NCI-H2227 treated with DMSO at 0.1 percent for 48 hours (cell line): Measurements from ENCODE around the gene SLC6A19.

Experiments used
- DNase-seq: peaks from one replicate; lab custom pipeline; 2025; lab: John Stamatoyannopoulos, UW

Gene SLC6A19

GRCh38 chr5:1180841-1181271 is 20.5 kb upstream of the SLC6A19 start:
- no peak for DNase-seq

GRCh38 chr5:1181451-1182359 is 19.7 kb upstream of the SLC6A19 start:
- no peak for DNase-seq

GRCh38 chr5:1182360-1182632 is 19.1 kb upstream of the SLC6A19 start:
- no peak for DNase-seq

GRCh38 chr5:1182633-1183423 is 18.6 kb upstream of the SLC6A19 start:
- peak; percentile 67 for DNase-seq

GRCh38 chr5:1183424-1184162 is 17.8 kb upstream of the SLC6A19 start:
- no peak for DNase-seq

- no peak for DNase-seq
Observed at GRCh38 chr5:1184163-1184470, 17.3 kb upstream of the SLC6A19 start.

- DNase-seq, result no peak
Observed at GRCh38 chr5:1184481-1184880, 16.9 kb upstream of the SLC6A19 start.

GRCh38 chr5:1185038-1185627 is 16.3 kb upstream of the SLC6A19 start:
- no peak for DNase-seq

GRCh38 chr5:1185629-1186350 is 15.6 kb upstream of the SLC6A19 start:
- no peak for DNase-seq

- DNase-seq, result no peak
Observed at GRCh38 chr5:1186351-1187233, 14.8 kb upstream of the SLC6A19 start.

- DNase-seq, result no peak
Observed at GRCh38 chr5:1187234-1187949, 14.0 kb upstream of the SLC6A19 start.

GRCh38 chr5:1187950-1188334 is 13.5 kb upstream of the SLC6A19 start:
- no peak for DNase-seq

GRCh38 chr5:1188464-1188863 is 12.9 kb upstream of the SLC6A19 start:
- DNase-seq, result no peak

GRCh38 chr5:1189269-1189668 is 12.1 kb upstream of the SLC6A19 start:
- no peak for DNase-seq

- no peak for DNase-seq
Observed at GRCh38 chr5:1190278-1190677, 11.1 kb upstream of the SLC6A19 start.

- DNase-seq, result no peak
Observed at GRCh38 chr5:1190837-1191239, 10.6 kb upstream of the SLC6A19 start.

GRCh38 chr5:1192971-1193590 is 8.3 kb upstream of the SLC6A19 start:
- no peak for DNase-seq

GRCh38 chr5:1193591-1193985 is 7.8 kb upstream of the SLC6A19 start:
- no peak for DNase-seq

GRCh38 chr5:1194378-1194777 is 7.0 kb upstream of the SLC6A19 start:
- DNase-seq, result no peak

GRCh38 chr5:1195439-1195838 is 6.0 kb upstream of the SLC6A19 start:
- DNase-seq, result no peak
